HG02678 (cell line): ENCODE measurements around the gene TNRC6B.
"Not testable (repeated sequence)": the region's sequence is repeated elsewhere in the genome, so short reads cannot be mapped to it uniquely, and the experiment has no call there.

Experiments used
- ATAC-seq: cut with Tn5 transposase; IDR thresholded peaks from one replicate; pipeline ENCODE4 v1.9.1; 2021; ENCODE audit warnings: mild to moderate bottlenecking, moderate library complexity; ENCODE audit not compliant: unreplicated experiment

Gene TNRC6B

DNA sequence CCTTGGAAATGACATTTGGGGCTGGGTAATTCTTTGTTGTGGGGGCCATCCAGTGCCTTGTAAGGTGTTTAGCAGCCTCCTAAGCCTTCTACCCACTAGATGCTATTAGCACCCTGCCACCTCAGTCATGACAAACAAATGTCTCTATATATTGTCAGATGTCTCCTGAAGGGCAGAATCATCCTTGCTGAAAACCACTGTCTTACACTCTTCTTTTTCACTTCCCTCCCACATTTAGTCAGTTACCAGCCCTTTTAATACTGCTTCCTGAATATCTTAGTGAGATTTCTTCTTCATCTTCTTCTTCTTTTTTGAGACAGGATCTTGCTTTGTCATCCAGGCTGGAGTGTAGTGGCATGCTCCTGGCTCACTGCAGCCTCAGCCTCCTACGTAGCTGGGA lies 33.1 kb downstream of the TNRC6B start:
- peak; percentile 78 for ATAC-seq

GRCh38 chr22:40211476-40212054 lies 33.8 kb downstream of the TNRC6B start:
- ATAC-seq, result no peak

DNA sequence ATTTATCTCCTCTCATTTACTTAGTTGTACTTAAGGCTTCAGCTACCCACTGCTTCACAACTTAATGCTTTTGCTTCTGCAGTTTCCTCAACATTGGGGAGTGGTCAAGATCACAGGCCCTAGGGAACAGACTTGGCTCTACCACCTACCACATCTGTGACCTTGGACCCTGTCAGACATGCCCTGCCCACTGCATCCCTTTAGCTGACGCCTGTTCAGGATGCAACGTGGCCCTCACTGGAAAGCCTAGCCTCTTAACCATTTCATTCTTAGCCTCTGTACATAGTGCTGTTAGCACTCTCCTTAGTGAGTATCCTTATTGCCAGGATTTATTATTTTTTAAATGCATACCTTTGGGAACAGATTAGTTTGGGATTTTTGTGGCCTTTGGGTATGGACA lies 34.4 kb downstream of the TNRC6B start:
- ATAC-seq, result no peak

DNA sequence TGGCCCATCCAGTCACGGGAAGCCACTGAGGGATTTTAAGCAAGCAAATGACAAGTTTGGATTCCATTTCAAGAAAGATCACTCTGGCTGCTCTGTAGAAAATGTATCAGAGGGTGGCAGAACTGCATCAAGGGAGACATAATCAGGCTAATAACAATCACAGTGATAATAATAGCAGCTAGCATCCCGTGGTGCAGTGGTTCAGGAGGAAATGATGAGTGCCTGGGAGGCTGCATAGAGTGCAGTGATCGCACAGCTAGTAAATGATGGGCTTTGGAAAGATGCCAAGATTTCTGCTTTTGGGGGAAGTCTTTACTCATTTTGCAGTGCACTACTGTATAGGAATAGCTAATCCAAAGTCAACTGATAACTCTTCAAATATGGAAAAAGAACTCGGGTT lies 35.8 kb downstream of the TNRC6B start:
- no peak for ATAC-seq

DNA sequence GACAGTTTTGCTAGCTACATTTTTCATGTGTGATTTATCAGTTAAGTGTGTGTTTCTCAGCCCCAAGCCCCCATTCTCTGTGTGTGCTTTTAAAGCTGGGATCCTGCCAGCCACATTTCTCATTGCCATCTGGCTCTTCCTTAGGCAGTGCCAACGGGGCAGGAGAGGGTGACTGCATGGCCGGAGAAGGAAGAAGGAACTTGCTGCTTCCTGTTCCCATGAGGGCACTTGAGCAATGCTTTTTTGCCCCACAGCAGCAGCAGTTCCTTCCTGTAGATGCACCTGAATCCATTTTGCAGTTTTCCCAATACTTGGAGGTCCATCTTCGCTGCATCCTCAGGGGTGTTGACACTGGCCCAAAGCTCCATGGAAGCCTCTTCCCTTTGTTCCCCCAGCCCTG lies 37.5 kb downstream of the TNRC6B start:
- no peak for ATAC-seq

- ATAC-seq, result no peak
Observed at GRCh38 chr22:40216041-40216756, 38.5 kb downstream of the TNRC6B start.

DNA sequence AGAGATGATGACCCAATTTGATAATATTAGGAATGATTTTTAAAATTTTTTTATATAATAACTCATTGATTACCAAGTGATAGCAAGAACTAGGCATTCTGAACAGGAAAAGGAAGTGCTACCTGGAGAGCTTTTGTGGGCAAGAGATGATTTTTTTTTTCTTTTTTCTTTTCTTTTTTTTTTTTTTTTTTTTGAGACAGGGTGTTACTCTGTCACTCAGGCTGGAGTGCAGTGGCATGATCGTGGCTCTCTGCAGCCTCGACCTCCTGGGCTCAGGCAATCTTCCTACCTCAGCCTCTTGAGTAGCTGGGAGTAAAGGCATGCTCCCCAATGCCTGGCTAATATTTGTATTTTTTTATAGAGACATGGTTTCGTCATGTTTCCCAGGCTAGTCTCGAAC lies 40.4 kb downstream of the TNRC6B start:
- ATAC-seq, result no peak

GRCh38 chr22:40218723-40219294 lies 41.1 kb downstream of the TNRC6B start:
- ATAC-seq, result no peak

- ATAC-seq, result no peak
Observed at GRCh38 chr22:40220316-40221054, 42.8 kb downstream of the TNRC6B start.

DNA sequence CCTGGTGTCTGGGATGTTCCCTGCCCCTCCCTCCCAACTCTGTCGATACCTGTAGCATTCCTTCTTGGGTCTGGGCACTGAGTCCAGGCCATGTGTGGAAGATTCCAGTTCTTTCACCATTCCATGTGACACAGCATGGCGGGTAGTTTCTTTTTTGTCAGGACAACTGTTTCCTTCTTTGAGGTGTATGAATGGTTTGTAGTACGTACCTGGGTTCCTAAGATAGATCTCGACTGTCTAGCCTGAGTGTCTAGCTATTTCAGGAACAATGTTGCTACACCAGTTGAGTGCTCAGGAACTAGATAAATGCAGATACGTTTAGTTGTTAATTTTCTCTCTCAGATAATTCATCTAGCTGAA lies 43.3 kb downstream of the TNRC6B start:
- no peak for ATAC-seq

DNA sequence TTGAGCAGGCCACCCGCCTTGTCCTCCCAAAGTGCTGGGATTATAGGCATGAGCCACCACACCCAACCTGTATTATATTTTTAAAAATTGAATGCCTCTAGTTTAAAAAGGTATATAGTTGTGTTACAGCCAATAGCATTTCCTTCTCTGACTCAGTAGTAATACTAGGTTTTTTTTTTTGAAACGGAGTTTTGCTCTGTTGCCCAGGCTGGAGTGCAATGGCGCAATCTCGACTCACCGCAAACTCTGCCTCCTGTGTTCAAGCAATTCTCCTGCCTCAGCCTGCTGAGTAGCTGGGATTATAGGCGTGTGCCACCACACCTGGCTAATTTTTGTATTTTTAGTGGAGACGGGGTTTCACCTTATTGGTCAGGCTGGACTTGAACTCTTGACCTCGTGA lies 45.3 kb downstream of the TNRC6B start:
- not testable (repeated sequence) for ATAC-seq

- ATAC-seq, result no peak
Observed at GRCh38 chr22:40224702-40225101, 47.0 kb downstream of the TNRC6B start.

DNA sequence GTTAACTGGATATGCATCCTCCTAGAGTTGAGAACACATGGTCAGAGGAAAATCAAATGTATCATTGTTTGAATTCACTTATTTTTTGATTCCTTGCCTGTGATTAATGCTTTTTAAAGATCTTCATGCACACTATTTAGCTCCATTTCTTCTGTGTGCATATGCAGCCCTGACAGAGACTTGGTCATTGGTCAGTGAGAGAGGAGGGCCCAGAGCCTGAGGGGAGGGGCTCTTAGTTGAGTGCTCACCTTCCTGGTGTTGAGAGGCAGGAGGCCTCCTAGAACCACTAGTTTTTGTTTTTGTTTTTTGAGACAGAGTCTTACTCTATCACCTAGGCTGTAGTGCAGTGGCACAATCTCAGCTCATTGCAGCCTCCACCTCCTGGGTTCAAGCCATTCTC lies 48.9 kb downstream of the TNRC6B start:
- ATAC-seq, result no peak

DNA sequence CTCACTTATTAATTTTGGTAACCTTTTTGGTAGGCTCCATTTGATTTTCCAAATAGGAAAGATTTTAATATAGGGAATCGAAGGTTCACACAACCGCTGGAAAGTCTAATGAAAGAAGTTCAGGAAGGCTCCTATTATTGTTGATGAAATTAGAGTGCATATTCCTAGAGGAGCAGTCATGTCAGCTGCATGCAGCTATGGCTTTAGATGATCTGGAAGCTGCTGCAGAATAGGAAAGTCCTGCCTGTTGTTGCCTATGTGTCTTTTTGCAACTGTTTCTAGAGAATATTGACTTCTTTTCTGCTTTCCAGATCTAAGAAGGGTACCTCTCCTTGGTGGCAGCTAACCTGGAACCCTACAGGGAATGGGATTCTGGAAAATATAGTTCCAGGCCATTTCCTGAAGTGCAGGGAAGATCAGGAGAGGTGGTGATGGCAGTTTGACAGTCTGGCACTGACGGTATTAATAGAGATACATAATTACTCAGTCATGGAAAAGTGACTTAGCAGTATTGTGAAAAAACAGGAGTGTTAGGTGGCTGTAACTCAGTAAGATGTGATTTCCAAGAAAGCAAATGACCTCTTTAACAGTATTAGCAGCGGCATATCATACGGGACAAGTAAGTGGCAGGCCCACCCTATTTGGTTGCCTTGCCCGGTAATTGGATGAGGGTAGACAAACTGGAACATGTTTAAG lies 54.0 kb downstream of the TNRC6B start:
- ATAC-seq, result no peak

GRCh38 chr22:40232624-40233023 lies 54.9 kb downstream of the TNRC6B start:
- ATAC-seq, result no peak

DNA sequence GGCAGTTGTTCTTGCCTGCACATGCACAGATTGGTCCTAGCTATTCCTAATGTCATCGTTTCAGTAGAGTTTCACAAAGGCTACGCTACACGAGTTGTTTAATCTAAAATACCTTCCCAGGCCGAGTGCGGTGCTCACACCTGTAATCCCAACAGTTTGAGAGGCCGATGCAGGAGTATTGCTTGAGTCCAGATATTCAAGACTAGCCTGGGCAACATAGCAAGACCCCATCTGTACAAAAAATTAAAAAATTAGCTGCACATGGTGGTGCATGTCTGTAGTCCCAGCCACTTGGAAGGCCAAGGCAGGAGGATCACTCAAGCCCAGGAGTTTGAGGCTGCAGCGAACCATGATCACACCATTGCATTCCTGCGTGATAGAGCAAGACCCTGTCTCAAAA lies 56.2 kb downstream of the TNRC6B start:
- ATAC-seq, result no peak

DNA sequence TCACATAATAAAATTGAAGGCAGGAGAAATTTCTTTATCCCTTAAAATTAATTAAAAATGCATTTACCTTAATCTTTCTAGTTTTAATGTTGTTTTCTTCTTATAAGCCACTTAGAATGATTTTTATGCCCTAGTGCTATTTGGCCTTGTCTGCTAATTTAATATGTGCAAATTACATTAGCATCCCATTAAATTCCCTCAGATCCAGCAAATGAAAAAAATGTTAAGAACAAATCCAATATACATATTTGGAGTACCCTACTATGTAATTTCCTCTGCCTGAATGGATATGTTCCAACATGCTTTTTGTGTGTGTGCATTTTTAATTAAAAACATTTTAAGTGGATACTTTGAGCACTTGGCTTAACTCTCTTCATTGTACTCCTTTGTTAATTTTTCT lies 56.9 kb downstream of the TNRC6B start:
- no peak for ATAC-seq

- no peak for ATAC-seq
Observed at GRCh38 chr22:40235308-40235707, 57.6 kb downstream of the TNRC6B start.

- ATAC-seq, result no peak
Observed at GRCh38 chr22:40236131-40236665, 58.5 kb downstream of the TNRC6B start.

DNA sequence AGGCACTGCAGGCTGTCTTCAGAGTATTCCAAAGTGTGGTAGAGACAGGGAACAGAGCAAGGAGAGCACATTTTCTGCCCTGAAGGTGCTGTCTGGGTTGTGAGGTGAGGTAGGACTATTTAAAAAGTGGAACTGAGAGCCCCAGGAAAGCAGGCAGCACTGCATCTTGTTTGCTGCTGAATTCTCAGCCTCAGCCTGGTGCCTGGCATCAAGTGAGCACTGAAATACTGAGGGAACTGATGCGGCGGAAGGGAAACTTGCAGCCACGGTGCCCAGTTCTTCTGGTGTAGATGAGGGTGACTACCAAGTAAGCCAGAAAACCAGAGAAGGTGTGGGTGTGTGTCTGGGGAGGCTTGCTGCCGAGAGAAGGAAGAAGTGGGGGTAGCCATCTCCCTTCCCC lies 59.5 kb downstream of the TNRC6B start:
- ATAC-seq, result no peak

- ATAC-seq, result no peak
Observed at GRCh38 chr22:40237788-40238424, 60.2 kb downstream of the TNRC6B start.
